Fibroblast of lung (primary cell): Measurements from ENCODE around the gene CDH6. TPM values are rescaled to one million over a fixed set of nuclear protein-coding genes. Genes with fewer than 3 reads are reported as not detected.

ENCODE experiments used
- DNase-seq, 2 donors: peaks; one replicate each; pipeline versions ENCODE4 v3.0.0 to v3.0.0-alpha.2; 2010; ENCODE audit warnings: low read depth in 2 of 2
- H2AFZ ChIP-seq: 2 replicates; pipeline ENCODE4 v1.5.1; 2012; ENCODE audit warnings: low read length, control low read depth, inconsistent platforms
- H3K27ac ChIP-seq: 2 replicates; pipeline ENCODE4 v1.5.1; 2011; ENCODE audit warnings: low read length, control low read depth; ENCODE audit not compliant: insufficient read depth
- H3K27me3 ChIP-seq: 2 replicates; pipeline ENCODE4 v1.5.1; 2011; ENCODE audit warnings: mild to moderate bottlenecking, low read length; ENCODE audit not compliant: control insufficient read depth, insufficient read depth
- H3K36me3 ChIP-seq: 2 replicates; pipeline ENCODE4 v1.5.1; 2011; ENCODE audit warnings: low read length; ENCODE audit not compliant: control insufficient read depth, insufficient read depth
- H3K4me1 ChIP-seq: 2 replicates; pipeline ENCODE4 v1.5.1; 2011; ENCODE audit warnings: low read length; ENCODE audit not compliant: control insufficient read depth, insufficient read depth; ENCODE audit errors: extremely low read depth
- H3K4me2 ChIP-seq: 2 replicates; pipeline ENCODE4 v1.5.1; 2011; ENCODE audit warnings: low read length, control low read depth; ENCODE audit not compliant: insufficient read depth; ENCODE audit errors: extremely low read depth
- H3K4me3 ChIP-seq, 4 experiments: fragments of 200-600 bp in 1 of 4; sonication (generic) in 1 of 4; replicated peaks in 1 of 4; 2 replicates each; pipeline ENCODE4 v1.5.1; 2011 to 2016; ENCODE audit warnings: low read length in 4 of 4, low read depth in 3 of 4, mild to moderate bottlenecking in 3 of 4, control low read depth in 2 of 4, inconsistent platforms in 1 of 4, mixed read lengths in 1 of 4; ENCODE audit not compliant: insufficient read depth in 1 of 4; ENCODE audit errors: control extremely low read depth in 1 of 4
- H3K79me2 ChIP-seq: 2 replicates; pipeline ENCODE4 v1.5.1; 2012; ENCODE audit warnings: mild to moderate bottlenecking, low read length, inconsistent platforms; ENCODE audit not compliant: control insufficient read depth, insufficient read depth
- H3K9ac ChIP-seq: 2 replicates; pipeline ENCODE4 v1.5.1; 2011; ENCODE audit warnings: mild to moderate bottlenecking, low read length, control low read depth; ENCODE audit not compliant: insufficient read depth
- H3K9me3 ChIP-seq: 2 replicates; pipeline ENCODE4 v1.5.1; 2012; ENCODE audit warnings: low read depth, low read length; ENCODE audit not compliant: control insufficient read depth, insufficient read depth
- H4K20me1 ChIP-seq: 2 replicates; pipeline ENCODE4 v1.5.1; 2011; ENCODE audit warnings: low read length; ENCODE audit not compliant: control insufficient read depth, insufficient read depth; ENCODE audit errors: extremely low read depth
- EZH2 ChIP-seq: IDR thresholded peaks from 2 replicates; pipeline ENCODE4 v1.5.1; 2012; ENCODE audit warnings: low read length, control low read depth, mild to moderate bottlenecking; ENCODE audit errors: missing control alignments
- polyA plus RNA-seq, 2 donors: library from polyadenylated mRNA; depleted of rRNA in 1 of 2; stranded (reverse) in 1 of 2; unstranded in 1 of 2; fragments of >200 nt; gene quantifications; 2 replicates each; pipeline ENCODE4 v1.2.1, GENCODE V29; 2011 to 2012; ENCODE audit warnings: missing spikeins in 1 of 2
- total RNA-seq: library from RNA; depleted of rRNA; stranded (reverse); fragments of >200 nt; gene quantifications from 2 replicates; pipeline ENCODE4 v1.2.1, GENCODE V29; 2014
- TF ChIP-seq, protein P1 (sequence below), 2 donors: IDR thresholded peaks in 1 of 2; conservative IDR thresholded peaks in 1 of 2; 1 replicate in 1 of 2; 2 replicates in 1 of 2; pipeline ENCODE4 v1.5.1; 2011 to 2012; ENCODE audit warnings: low read length in 2 of 2, control low read depth in 1 of 2, inconsistent platforms in 1 of 2, low read depth in 1 of 2, mild to moderate bottlenecking in 1 of 2

The CDH6 gene
- total and polyA plus RNA-seq, 2 donors (not counting 1 experiment from before 2014, with no cell fraction given) = 10.4 to 18.8 TPM

GRCh38 chr5:31213257-31213656, 19.8 kb downstream of the CDH6 start:
- DNase-seq = no peak
- no peaks in the 10 kb centered on the region for H4K20me1 ChIP-seq
- no peaks in the 10 kb centered on the region for H3K36me3 ChIP-seq
- H3K4me1 ChIP-seq = peaks cover 3% of the 10 kb centered on the region
- H3K79me2 ChIP-seq = no peaks in the 10 kb centered on the region
- H3K4me3 ChIP-seq = no peak overlapping the region
- H3K27ac ChIP-seq = no peak overlapping the region
- no peak for TF ChIP-seq EZH2
- TF ChIP-seq, protein P1, sequence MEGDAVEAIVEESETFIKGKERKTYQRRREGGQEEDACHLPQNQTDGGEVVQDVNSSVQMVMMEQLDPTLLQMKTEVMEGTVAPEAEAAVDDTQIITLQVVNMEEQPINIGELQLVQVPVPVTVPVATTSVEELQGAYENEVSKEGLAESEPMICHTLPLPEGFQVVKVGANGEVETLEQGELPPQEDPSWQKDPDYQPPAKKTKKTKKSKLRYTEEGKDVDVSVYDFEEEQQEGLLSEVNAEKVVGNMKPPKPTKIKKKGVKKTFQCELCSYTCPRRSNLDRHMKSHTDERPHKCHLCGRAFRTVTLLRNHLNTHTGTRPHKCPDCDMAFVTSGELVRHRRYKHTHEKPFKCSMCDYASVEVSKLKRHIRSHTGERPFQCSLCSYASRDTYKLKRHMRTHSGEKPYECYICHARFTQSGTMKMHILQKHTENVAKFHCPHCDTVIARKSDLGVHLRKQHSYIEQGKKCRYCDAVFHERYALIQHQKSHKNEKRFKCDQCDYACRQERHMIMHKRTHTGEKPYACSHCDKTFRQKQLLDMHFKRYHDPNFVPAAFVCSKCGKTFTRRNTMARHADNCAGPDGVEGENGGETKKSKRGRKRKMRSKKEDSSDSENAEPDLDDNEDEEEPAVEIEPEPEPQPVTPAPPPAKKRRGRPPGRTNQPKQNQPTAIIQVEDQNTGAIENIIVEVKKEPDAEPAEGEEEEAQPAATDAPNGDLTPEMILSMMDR (conservative IDR thresholded peaks at IDR 0.05 in 1 of 2, IDR thresholded peaks at IDR 0.05 in 1 of 2; ENCODE audit: low read depth in 1 of 2, low read length in 2 of 2) = no peak
- H3K27me3 ChIP-seq = no peaks in the 10 kb centered on the region
- peak overlapping the region; percentile 32 for H2AFZ ChIP-seq
- no peaks in the 10 kb centered on the region for H3K9me3 ChIP-seq
- H3K9ac ChIP-seq = no peak overlapping the region
- H3K4me2 ChIP-seq = no peak overlapping the region

DNA sequence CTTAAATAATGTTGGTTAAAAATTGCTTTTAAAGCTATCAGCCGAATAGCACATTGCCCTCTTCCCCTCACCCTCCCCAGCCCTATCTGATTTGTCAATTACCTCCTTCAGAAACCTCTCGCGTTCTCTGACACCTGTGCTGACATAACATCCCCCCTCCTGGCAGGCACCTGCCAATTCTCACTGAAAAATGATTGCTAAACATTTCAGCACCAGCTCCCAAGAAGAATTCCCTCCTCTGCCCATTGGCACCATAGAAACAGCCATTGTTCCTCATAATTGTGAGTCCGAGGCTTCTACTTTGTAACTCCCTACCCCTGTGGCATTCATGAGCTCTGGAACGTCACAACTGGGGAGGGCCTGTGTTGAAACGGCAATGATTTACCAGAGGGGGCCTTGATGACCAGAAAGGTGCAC, 20.2 kb downstream of the CDH6 start:
- H3K4me2 ChIP-seq = no peak overlapping the region

GRCh38 chr5:31214229-31214628, 20.7 kb downstream of the CDH6 start:
- Histone ChIP-seq H3K79me2 (no peaks in the 10 kb centered on the region), H3K4me2 (no peak overlapping the region), H2AFZ (no peak overlapping the region), H3K9me3 (no peaks in the 10 kb centered on the region), H3K36me3 (no peaks in the 10 kb centered on the region), H3K27me3 (no peaks in the 10 kb centered on the region), H3K9ac (no peak overlapping the region), H4K20me1 (no peaks in the 10 kb centered on the region), H3K4me1 (peaks cover 3% of the 10 kb centered on the region), H3K27ac (no peak overlapping the region), H3K4me3 (no peak overlapping the region)
- no peak for DNase-seq
- TF ChIP-seq, protein P1 (conservative IDR thresholded peaks at IDR 0.05 in 1 of 2, IDR thresholded peaks at IDR 0.05 in 1 of 2; ENCODE audit: low read depth in 1 of 2, low read length in 2 of 2) = no peak

More for the DNA sequence above, 20.2 kb downstream of the CDH6 start:
- H3K9ac ChIP-seq = no peak overlapping the region
- H4K20me1 ChIP-seq = no peaks in the 10 kb centered on the region
- H3K4me1 ChIP-seq = peaks cover 3% of the 10 kb centered on the region
- H3K27ac ChIP-seq = no peak overlapping the region
- no peaks in the 10 kb centered on the region for H3K9me3 ChIP-seq
- H3K4me3 ChIP-seq = no peak overlapping the region
- H2AFZ ChIP-seq = no peak overlapping the region
- no peak for DNase-seq
- H3K79me2 ChIP-seq = no peaks in the 10 kb centered on the region
- no peaks in the 10 kb centered on the region for H3K27me3 ChIP-seq
- no peak for TF ChIP-seq EZH2
- TF ChIP-seq, protein P1 (conservative IDR thresholded peaks at IDR 0.05 in 1 of 2, IDR thresholded peaks at IDR 0.05 in 1 of 2; ENCODE audit: low read depth in 1 of 2, low read length in 2 of 2) = no peak
- H3K36me3 ChIP-seq = no peaks in the 10 kb centered on the region
